GM21390 (cell line): ENCODE measurements around the gene ECI1.
"Not testable (repeated sequence)": the region's sequence is repeated elsewhere in the genome, so short reads cannot be mapped to it uniquely, and the experiment has no call there.

Experiments
- ATAC-seq: cut with Tn5 transposase; IDR thresholded peaks from one replicate; pipeline ENCODE4 v1.9.1; 2021; ENCODE audit not compliant: unreplicated experiment

Gene ECI1

GRCh38 chr16:2257726-2258125, 6.3 kb upstream of the ECI1 start:
- ATAC-seq = no peak

- no peak for ATAC-seq
These were observed 5.2 kb upstream of the ECI1 start for GRCh38 chr16:2256531-2257140.

DNA sequence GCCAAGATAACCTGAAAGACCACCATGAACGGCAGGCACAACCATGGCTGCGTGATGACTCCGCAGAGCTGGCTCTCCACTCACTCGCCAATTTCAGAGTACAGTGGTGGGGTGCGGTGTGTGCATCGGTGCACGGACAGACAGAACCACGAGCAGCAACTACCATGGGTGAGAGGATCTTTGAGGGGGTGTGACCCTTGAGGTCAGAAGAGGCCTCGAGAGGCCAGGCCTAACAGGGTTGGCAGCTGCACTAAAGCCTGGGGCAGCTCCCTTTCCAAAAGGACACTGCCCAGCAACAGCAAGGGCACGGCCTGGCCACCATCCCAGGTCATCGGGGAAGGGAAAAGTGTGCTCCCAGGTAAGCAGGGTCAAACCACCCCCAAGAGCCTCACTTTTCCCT, 1.9 kb upstream of the ECI1 start:
- no peak for ATAC-seq

DNA sequence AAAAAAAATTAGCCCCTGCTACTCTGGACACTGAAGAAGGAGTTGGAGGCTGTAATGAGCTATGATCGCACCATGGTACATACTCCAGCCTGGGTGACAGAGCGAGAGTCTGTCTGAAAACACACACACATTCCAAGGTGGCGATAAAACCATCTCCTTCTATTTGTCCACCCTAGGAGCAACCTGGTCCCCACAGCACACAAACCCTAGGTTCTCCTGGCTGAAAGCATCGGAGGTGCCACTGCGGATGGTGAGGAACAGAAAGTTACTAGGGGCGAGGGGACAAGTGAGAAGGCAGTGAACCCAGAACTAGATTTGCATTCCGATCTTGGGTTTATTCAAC, 1.4 kb upstream of the ECI1 start:
- no peak for ATAC-seq

- ATAC-seq = no peak
These were observed 613 bp downstream of the ECI1 start for GRCh38 chr16:2250652-2251295.

DNA sequence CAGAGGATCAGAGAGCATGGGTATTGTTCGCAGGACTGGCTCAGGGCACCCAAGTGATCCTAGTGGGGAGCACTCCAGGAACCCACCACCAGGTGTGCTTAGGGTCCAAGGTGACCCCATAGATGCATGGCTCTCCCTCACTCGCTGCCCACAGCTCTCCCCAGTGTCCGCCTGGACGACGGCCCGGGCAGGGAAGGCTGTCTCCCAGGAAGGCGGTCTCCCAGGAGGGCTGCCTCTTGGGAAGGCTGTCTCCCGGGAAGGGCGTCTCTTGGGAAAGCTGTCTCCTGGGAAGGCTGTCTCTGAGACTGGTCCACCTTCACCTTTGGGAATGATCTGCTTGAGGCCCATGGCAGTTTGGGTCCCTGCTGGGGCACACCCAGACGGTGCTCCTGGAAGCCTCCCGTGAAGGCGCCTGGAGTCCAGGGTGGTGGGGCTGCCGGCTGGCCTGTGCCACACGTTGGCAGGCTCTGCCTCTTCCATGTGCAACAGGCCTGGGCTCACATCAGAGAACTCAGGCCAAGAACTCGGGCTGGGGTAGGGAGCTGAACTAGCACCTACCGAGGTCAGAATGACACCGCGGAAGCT, 5.0 kb downstream of the ECI1 start:
- no peak for ATAC-seq

GRCh38 chr16:2244926-2245795, 6.2 kb downstream of the ECI1 start:
- no peak for ATAC-seq

- ATAC-seq = no peak
These were observed 7.1 kb downstream of the ECI1 start for GRCh38 chr16:2244301-2244700.

DNA sequence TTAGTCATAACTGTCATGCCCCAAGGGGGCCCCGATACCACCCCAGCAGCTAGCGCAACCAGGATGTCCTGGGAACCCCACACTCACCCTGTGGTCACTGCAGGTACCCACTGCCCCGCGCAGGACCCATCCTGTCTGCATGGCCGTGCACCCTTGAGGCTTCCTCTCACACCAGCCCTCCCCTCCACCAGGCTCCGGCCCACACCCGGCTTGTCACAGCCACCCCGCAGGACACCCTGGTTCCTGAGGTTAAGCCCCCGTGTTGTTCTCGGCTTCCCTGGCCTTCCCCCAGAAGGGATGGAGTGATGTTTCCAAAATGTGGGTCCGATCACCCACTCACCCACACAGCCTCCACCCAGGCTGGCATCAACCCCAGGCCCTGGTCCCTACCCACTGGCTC, 7.6 kb downstream of the ECI1 start:
- no peak for ATAC-seq

- ATAC-seq = no peak
These were observed 8.3 kb downstream of the ECI1 start for GRCh38 chr16:2243031-2243528.

DNA sequence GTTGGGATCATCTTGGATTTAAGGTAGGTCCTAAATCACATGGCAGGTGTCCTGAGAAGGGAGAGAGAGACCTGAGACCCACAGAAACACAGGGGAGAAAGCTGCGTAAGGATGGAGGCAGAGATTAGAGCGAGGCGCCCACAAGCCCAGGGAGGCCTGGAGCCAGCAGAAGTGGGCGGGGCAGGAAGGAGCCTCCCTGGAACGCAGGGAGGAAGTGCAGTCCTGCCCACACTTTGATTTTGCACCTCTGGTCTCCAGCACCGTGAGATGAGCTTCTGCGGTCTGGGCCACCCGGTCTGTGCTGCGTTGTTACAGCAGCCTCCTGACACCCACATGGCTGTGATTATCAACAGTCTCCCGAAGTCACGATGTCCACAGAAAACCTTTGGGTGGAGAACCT, 8.8 kb downstream of the ECI1 start:
- no peak for ATAC-seq

DNA sequence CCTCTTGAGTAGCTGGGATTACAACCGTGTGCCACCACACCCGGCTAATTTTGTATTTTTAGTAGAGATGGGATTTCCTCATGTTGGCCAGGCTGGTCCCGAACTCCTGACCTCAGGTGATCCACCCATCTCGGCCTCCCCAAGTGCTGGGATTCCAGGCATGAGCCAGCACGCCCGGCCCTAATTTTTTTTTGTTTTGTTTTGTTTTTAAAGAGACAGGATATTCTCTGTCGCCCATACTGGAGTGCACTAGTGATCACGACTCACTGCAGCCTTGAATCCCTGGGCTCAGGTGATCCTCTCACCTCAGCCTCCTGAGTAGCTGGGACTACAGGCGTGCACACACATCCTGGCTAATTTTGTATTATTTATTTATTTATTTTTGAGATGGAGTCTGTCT, 11.1 kb downstream of the ECI1 start:
- not testable (repeated sequence) for ATAC-seq

GRCh38 chr16:2238838-2239675, 12.3 kb downstream of the ECI1 start:
- ATAC-seq = no peak

DNA sequence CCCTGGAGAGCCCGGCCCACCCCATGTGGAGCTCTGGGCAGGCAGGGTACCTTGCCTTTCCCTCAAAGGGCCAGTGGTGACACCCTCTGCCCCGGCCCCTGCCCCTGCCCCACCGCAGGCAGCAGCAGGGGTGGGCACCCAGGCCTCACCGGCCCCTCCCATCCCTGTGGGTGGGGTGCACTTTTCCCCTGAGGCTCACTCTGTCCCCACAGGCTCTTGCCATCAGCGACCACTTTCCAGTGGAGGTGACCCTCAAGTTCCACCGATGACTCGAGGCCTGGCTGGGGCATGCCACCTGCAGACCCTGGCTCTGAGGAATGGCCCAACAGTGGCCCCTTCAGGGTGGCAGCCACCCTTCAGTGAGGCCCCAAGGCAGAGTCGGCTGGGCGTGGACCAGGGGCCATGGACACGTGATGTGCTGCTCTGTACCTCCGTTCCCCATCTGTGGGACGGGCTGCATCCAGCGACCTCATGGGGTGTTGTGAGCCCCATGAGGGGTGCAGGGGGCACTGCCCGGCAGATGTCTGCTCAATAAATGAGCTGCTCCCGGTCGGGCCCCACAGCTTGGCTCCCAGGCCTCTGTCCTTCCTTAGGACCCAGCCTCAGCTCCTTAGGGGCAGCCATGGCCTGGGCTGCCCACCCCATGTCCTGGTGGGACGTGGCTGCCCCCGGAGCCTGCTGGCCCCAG, 13.1 kb downstream of the ECI1 start:
- ATAC-seq = no peak

- no peak for ATAC-seq
These were observed 13.8 kb downstream of the ECI1 start for GRCh38 chr16:2237493-2238149.

- no peak for ATAC-seq
These were observed 14.3 kb downstream of the ECI1 start for GRCh38 chr16:2237102-2237482.

GRCh38 chr16:2236337-2237101, 14.9 kb downstream of the ECI1 start, which contains the start of gene DNASE1L2:
TSS of gene DNASE1L2 (plus strand) at chr16:2236444. CDS start at chr16:2236817, 373 bp downstream.
- no peak for ATAC-seq

GRCh38 chr16:2235695-2236336, 15.6 kb downstream of the ECI1 start:
- ATAC-seq = no peak
